NCI-H1930 (cell line): ENCODE data around the gene FAM53B.

ENCODE experiments used
- DNase-seq, 2 experiments: peaks; one replicate each; lab custom pipeline; 2025; lab: John Stamatoyannopoulos, UW

FAM53B gene

DNA sequence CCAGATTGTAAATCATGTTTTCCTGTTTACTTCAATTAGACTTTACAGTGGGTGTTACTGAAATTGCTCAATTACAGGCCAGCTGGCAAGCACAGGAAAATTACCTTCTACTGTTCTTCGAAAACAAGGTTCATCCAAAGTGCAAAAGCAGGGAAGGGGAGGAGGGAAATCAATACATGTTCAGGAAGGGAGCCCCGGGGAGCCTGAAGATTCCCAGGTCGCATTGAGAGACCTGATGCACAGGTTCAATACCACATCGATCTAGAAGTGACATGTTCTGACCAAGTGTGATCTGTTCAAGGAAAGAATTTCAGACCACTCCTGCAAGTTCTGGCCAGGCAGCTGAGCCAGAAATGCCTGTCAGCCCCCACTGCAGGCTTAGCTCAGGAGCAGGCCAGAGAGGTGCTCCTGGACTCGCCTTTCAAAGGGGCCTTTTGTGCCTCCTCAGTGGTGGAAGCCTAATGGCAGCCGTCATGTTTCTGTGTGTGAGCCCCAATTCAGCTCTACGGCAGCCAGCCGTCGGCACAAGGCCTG is 35.9 kb downstream of the FAM53B start:
- DNase-seq = peak; percentile 34 to 63

DNA sequence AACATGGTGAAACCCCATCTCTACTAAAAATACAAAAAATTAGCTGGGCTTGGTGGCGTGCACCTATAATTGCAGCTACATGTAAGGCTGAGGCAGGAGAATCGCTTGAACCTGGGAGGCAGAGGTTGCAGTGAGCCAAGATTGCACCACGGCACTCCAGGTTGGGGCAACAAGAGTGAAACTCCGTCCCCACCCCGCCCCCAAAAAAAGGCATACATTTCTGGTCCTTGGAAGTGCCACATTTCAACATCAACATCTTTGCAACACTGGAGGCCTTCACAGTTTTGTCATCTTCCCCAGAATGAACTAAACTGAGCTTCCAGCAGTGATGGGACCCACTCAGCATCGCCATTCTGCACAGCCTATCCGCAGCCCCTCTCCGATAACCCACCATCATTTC is 36.6 kb downstream of the FAM53B start:
- no peak for DNase-seq

GRCh38 chr10:124707144-124707467 is 37.1 kb downstream of the FAM53B start:
- DNase-seq = no peak

GRCh38 chr10:124706462-124707143 is 37.6 kb downstream of the FAM53B start:
- no peak for DNase-seq

- no peak for DNase-seq
Observed at GRCh38 chr10:124705817-124706461, 38.2 kb downstream of the FAM53B start.

DNA sequence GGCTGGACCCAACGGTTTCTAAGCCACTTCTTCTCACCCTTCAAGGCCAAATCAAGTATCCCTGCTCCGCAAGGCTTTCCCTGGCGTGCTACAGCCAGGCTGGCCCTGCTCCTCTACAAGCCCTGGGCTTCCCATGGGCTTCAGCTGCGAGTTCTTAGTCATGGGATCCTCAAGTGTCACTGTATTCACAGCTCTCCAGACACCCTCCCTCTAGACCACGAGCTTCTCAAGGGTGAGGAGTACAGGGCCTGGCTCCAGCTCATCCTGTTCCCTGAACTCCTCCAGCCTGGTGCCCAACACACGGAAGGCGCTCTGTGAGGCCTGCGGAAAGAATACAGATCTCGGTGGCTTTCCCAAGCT is 38.8 kb downstream of the FAM53B start:
- no peak for DNase-seq

DNA sequence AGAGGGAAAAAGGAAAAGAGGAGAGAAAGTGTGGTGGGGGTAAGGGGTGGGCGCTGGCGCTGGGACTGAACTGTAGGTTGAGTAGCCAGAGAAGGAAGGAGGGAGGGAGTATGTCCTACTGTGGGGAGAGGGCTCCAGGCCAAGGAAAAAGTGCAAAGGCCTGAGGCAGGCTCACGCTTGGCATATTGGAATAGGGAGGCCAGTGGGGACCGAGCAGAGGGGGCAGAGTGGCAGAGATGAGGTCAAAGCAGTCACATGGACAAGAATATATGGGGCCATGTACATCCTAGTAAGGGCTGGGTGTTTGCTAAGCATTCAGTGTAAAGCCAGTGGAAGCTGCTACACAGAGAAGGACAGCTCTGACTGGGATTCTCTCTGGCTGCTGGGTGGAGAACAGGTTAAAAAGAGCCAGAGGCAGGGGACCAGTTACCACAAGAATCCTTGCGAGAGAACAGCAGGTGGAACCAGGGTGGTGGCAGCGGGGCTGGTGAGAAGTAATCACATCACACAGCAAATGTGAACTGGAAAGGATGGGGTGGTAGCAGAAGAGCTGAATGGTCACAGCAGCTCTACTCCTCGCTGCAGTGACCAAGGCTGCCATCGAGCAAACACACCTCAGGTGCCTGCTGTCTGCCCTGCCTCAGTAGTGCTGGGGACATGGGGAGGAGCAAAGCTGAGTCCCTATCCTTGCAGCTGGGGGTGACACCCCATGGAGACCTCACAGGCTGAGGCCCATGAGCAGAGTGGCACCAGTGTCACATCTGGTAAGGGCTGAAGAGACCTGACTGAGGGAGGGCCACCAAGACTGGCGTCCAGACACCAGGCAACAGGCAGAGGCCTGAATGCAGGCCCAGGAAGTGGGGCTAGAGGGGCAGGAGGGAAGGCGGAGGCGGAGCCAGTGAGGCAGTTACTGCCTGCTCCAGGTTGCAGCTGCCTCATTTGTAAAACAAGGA is 39.5 kb downstream of the FAM53B start:
- no peak for DNase-seq

- no peak for DNase-seq
Observed at GRCh38 chr10:124703778-124704427, 40.3 kb downstream of the FAM53B start.

DNA sequence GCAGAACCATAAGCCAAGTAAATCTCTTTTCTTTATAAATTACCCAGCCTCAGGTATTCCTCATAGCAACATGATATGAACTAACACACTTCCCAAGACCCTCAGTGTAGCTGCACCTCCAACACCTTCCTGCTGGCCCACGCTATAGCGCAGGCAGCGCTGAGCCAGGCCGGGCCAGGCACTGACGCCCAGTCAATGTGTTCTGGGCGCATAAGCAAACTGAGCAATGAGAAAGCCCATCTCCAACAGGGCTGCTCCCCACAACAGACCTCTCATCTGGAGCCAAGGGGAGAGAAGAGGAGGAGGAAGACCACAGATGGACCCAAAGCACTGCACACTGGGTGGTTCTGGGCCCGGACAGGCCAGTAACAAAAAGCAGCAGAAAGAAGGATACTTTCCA is 40.8 kb downstream of the FAM53B start:
- no peak for DNase-seq

GRCh38 chr10:124701881-124702656 is 42.1 kb downstream of the FAM53B start:
- no peak for DNase-seq

DNA sequence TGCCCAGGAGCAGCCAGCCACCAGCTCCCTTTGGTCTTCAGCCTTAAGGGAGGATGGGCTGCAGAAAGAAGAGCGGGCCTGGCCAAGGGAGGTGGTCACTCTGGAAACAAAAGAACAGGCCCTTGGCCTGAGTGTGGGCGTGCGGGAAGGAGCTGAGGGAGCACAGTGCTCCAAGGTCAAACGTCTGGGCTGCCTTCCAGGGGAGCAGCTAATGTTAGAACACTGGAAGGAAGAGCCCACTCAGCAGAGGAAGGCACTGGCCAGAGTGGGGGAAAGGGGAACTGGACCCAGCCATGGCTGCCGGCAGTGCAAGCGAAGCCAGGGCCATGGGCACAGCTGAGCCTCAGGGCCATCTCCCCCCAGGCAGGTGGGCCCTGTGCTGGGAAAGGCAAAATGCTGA is 42.7 kb downstream of the FAM53B start:
- no peak for DNase-seq

DNA sequence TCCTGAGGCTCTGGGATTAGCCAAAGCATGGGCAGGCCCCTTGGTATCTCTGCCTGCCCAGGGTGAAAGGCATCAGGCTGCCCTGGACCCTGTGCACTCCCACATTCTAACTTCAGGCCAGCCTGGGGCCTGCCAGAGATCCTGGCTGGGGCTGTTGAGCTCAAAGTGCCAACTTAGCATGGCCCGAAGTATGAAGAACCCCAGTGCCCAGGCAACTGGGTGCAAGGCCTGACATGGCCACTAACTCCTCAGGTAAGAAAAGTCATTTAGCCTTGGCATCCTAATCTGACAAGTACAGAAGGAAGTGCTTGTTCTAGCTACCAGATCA is 43.2 kb downstream of the FAM53B start:
- no peak for DNase-seq

- no peak for DNase-seq
Observed at GRCh38 chr10:124700293-124701037, 43.7 kb downstream of the FAM53B start.

- no peak for DNase-seq
Observed at GRCh38 chr10:124699471-124700292, 44.5 kb downstream of the FAM53B start.

- DNase-seq = no peak
Observed at GRCh38 chr10:124698545-124699469, 45.4 kb downstream of the FAM53B start.

DNA sequence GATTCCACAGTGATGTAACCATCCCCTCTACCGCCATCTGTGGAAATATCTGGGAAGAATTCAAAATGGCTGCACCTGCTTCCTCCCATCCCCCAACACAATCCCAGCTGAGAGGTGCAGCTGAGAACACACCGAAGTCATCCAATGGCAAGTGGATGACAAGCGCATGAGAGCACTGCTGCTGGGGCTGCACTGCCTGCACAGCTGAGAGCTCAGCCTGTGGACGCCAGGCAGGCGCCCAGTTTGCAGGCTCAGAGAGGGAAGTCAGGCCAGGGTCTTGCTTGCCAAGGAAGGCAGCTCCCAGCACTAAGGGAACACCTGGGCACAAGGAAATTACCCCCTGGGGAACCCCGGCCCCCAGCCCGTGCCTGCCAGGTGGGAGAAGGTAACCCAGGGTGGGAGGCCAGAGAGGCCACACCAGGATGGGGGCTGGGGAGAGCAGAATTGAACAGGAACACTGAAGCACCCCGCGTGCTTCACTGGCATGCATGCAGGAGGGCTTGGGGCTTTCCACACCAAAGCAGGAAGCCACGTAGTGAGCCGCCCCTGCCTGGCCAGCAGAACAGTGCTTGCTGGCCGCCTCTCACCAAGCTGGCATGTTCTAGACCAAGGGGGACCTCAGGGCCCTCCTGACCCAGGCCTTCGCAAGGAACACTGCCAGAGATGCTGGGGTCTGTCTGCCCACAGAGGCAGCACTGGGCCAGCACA is 46.2 kb downstream of the FAM53B start:
- DNase-seq = no peak

DNA sequence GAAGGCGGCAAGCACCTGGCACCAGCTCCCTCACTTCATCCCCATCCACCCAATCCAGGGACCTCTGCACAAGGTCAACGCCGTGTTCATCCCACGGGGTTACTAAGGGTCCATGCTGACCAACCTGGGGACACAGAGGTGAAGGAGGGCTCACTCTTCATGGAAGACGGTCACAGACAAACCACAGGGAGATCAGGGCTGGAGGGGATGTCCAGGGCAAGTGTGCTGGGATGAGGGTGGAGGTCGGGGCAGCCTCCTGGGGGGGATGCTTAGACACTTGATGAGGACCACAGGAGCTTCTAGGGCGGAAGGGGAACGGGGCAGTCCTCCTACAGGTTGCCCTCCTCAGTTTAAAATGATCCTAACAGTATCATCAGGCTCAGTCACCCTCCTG is 46.7 kb downstream of the FAM53B start:
- no peak for DNase-seq
